HEK293 (cell line): ENCODE data around the gene CD59.

Experiments
- CTCF ChIA-PET: fragments of 350-600 bp; formaldehyde crosslinking; extraction: SDS; loops from one replicate; lab custom pipeline; 2021; ENCODE audit warnings: antibody characterized with exemption; lab: Yijun Ruan, JAX
- POLR2A ChIA-PET: fragments of 300-600 bp; formaldehyde crosslinking; extraction: SDS; loops from one replicate; lab custom pipeline; 2020; ENCODE audit warnings: antibody characterized with exemption, inconsistent platforms; lab: Yijun Ruan, JAX
- H3K27ac ChIP-seq: fragments of 200-500 bp; sonication (Bioruptor generic); 2 replicates; pipeline ENCODE4 v1.5.1; 2014; ENCODE audit warnings: low read depth, low read length, control low read depth, inconsistent platforms; ENCODE audit errors: extremely low read depth
- H3K36me3 ChIP-seq, 2 experiments: fragments of 200-500 bp in 1 of 2; sonication (Bioruptor generic) in 1 of 2; 1 replicate in 1 of 2; 2 replicates in 1 of 2; pipeline ENCODE4 v1.5.1; 2014 to 2017; ENCODE audit warnings: inconsistent platforms in 2 of 2, low read length in 2 of 2; ENCODE audit not compliant: control insufficient read depth in 2 of 2, insufficient read depth in 1 of 2
- H3K4me1 ChIP-seq: fragments of 200-500 bp; sonication (Bioruptor generic); 2 replicates; pipeline ENCODE4 v1.5.1; 2014; ENCODE audit warnings: mild to moderate bottlenecking, low read length, inconsistent platforms; ENCODE audit not compliant: control insufficient read depth, insufficient read depth
- H3K4me3 ChIP-seq: 2 replicates; pipeline ENCODE4 v1.5.1; 2011; ENCODE audit warnings: low read depth, mild to moderate bottlenecking, control low read depth, low read length, moderate library complexity
- H3K9me3 ChIP-seq: fragments of 200-500 bp; sonication (Bioruptor generic); 2 replicates; pipeline ENCODE4 v1.5.1; 2014; ENCODE audit warnings: low read depth, low read length, inconsistent platforms; ENCODE audit not compliant: control insufficient read depth, insufficient read depth
- BCL11B ChIP-seq: fragments of 450-650 bp; formaldehyde crosslinking; IDR thresholded peaks from 2 replicates; pipeline ENCODE4 v1.5.1; 2016; ENCODE audit warnings: low read depth, missing biosample characterization, missing genetic modification characterization
- GLIS1 ChIP-seq: fragments of 450-650 bp; formaldehyde crosslinking; IDR thresholded peaks from 2 replicates; pipeline ENCODE4 v1.5.1; 2016; ENCODE audit warnings: missing biosample characterization, missing genetic modification characterization
- PBX3 ChIP-seq: sonication (generic); formaldehyde crosslinking; IDR thresholded peaks from 2 replicates; pipeline ENCODE4 v1.8.1; 2022; ENCODE audit warnings: mild to moderate bottlenecking, moderate library complexity, missing genetic modification reagents
- TRIM28 ChIP-seq: IDR thresholded peaks from 2 replicates; pipeline ENCODE4 v1.6.1; 2011; ENCODE audit warnings: low read length, control low read depth, borderline replicate concordance
- ZNF155 ChIP-seq: fragments of 450-650 bp; formaldehyde crosslinking; IDR thresholded peaks from 2 replicates; pipeline ENCODE4 v1.5.1; 2016; ENCODE audit warnings: missing biosample characterization, missing genetic modification characterization
- ZNF16 ChIP-seq: fragments of 450-650 bp; formaldehyde crosslinking; IDR thresholded peaks from 2 replicates; pipeline ENCODE4 v1.5.1; 2016; ENCODE audit warnings: low read depth, missing biosample characterization, missing genetic modification characterization
- ZNF394 ChIP-seq: fragments of 450-650 bp; formaldehyde crosslinking; IDR thresholded peaks from 2 replicates; pipeline ENCODE4 v1.5.1; 2016; ENCODE audit warnings: missing biosample characterization, missing genetic modification characterization, mild to moderate bottlenecking, moderate library complexity, borderline replicate concordance
- ZNF513 ChIP-seq: fragments of 450-650 bp; IDR thresholded peaks from 2 replicates; pipeline ENCODE4 v1.5.1; 2018; ENCODE audit warnings: missing biosample characterization, missing genetic modification characterization
- ZNF530 ChIP-seq: fragments of 450-650 bp; formaldehyde crosslinking; IDR thresholded peaks from 2 replicates; pipeline ENCODE4 v1.5.1; 2016; ENCODE audit warnings: low read depth, missing biosample characterization, missing genetic modification characterization
- ZNF624 ChIP-seq: fragments of 450-650 bp; formaldehyde crosslinking; IDR thresholded peaks from 2 replicates; pipeline ENCODE4 v1.5.1; 2017; ENCODE audit warnings: missing biosample characterization, missing genetic modification characterization
- ZNF677 ChIP-seq: fragments of 450-650 bp; IDR thresholded peaks from 2 replicates; pipeline ENCODE4 v1.5.0; 2018; ENCODE audit warnings: missing biosample characterization, mild to moderate bottlenecking, missing genetic modification characterization, moderate library complexity
- ZNF747 ChIP-seq: fragments of 450-650 bp; formaldehyde crosslinking; IDR thresholded peaks from 2 replicates; pipeline ENCODE4 v1.5.1; 2016; ENCODE audit warnings: missing biosample characterization, missing genetic modification characterization
- ZNF791 ChIP-seq: fragments of 450-650 bp; formaldehyde crosslinking; IDR thresholded peaks from 2 replicates; pipeline ENCODE4 v1.5.1; 2016; ENCODE audit warnings: missing biosample characterization, missing genetic modification characterization
- ZNF843 ChIP-seq: fragments of 450-650 bp; formaldehyde crosslinking; IDR thresholded peaks from 2 replicates; pipeline ENCODE4 v1.5.1; 2016; ENCODE audit warnings: missing biosample characterization, missing genetic modification characterization
- TF ChIP-seq, protein P1 (sequence below): fragments of 450-650 bp; formaldehyde crosslinking; IDR thresholded peaks from 2 replicates; pipeline ENCODE4 v1.5.1; 2016; ENCODE audit warnings: missing biosample characterization, missing genetic modification characterization, borderline replicate concordance
- TF ChIP-seq, protein P2 (sequence below): fragments of 450-650 bp; formaldehyde crosslinking; IDR thresholded peaks from 2 replicates; pipeline ENCODE4 v1.5.1; 2017; ENCODE audit warnings: missing biosample characterization, missing genetic modification characterization

CD59 gene

GRCh38 chr11:33670250-33671011, 65.8 kb downstream of the CD59 start:
- Histone ChIP-seq H3K9me3 (no peaks in the 10 kb centered on the region), H3K27ac (no peak overlapping the region), H3K4me1 (no peaks in the 10 kb centered on the region), H3K4me3 (no peak overlapping the region), H3K36me3 (no peaks in the 10 kb centered on the region)
- CTCF ChIA-PET: interaction anchor here (0.7 to 1.2 kb wide), 3 partner anchors 15 to 381 kb away, joined by 3 to 4 read pairs (median 3); no protein-coding TSS in a partner anchor
- TF ChIP-seq ZNF791 (tag by site-specific recombination) (no peak), ZNF513 (tag by site-specific recombination) (no peak), TRIM28 (no peak), ZNF155 (no peak)
- TF ChIP-seq, protein P1, sequence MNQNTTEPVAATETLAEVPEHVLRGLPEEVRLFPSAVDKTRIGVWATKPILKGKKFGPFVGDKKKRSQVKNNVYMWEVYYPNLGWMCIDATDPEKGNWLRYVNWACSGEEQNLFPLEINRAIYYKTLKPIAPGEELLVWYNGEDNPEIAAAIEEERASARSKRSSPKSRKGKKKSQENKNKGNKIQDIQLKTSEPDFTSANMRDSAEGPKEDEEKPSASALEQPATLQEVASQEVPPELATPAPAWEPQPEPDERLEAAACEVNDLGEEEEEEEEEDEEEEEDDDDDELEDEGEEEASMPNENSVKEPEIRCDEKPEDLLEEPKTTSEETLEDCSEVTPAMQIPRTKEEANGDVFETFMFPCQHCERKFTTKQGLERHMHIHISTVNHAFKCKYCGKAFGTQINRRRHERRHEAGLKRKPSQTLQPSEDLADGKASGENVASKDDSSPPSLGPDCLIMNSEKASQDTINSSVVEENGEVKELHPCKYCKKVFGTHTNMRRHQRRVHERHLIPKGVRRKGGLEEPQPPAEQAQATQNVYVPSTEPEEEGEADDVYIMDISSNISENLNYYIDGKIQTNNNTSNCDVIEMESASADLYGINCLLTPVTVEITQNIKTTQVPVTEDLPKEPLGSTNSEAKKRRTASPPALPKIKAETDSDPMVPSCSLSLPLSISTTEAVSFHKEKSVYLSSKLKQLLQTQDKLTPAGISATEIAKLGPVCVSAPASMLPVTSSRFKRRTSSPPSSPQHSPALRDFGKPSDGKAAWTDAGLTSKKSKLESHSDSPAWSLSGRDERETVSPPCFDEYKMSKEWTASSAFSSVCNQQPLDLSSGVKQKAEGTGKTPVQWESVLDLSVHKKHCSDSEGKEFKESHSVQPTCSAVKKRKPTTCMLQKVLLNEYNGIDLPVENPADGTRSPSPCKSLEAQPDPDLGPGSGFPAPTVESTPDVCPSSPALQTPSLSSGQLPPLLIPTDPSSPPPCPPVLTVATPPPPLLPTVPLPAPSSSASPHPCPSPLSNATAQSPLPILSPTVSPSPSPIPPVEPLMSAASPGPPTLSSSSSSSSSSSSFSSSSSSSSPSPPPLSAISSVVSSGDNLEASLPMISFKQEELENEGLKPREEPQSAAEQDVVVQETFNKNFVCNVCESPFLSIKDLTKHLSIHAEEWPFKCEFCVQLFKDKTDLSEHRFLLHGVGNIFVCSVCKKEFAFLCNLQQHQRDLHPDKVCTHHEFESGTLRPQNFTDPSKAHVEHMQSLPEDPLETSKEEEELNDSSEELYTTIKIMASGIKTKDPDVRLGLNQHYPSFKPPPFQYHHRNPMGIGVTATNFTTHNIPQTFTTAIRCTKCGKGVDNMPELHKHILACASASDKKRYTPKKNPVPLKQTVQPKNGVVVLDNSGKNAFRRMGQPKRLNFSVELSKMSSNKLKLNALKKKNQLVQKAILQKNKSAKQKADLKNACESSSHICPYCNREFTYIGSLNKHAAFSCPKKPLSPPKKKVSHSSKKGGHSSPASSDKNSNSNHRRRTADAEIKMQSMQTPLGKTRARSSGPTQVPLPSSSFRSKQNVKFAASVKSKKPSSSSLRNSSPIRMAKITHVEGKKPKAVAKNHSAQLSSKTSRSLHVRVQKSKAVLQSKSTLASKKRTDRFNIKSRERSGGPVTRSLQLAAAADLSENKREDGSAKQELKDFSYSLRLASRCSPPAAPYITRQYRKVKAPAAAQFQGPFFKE (tag by site-specific recombination): no peak
- POLR2A ChIA-PET: no interaction called here

- CTCF ChIA-PET: interaction anchor here (0.7 to 1.2 kb wide), 2 partner anchors 16 to 18 kb away, joined by 3 read pairs; no protein-coding TSS in a partner anchor
These were observed 66.5 kb downstream of the CD59 start for GRCh38 chr11:33669598-33670249.

GRCh38 chr11:33668951-33669596, 67.1 kb downstream of the CD59 start:
- CTCF ChIA-PET: interaction anchor here (1.0 kb wide), 1 partner anchor 11 kb away, joined by 3 read pairs; no protein-coding TSS in a partner anchor
- H3K4me3 ChIP-seq: no peak overlapping the region
- TF ChIP-seq ZNF394 (tag by site-specific recombination) (no peak), ZNF624 (tag by site-specific recombination) (no peak), BCL11B (no peak), ZNF843 (tag by site-specific recombination) (no peak), ZNF16 (tag by site-specific recombination) (no peak), ZNF530 (tag by site-specific recombination) (no peak), GLIS1 (tag by site-specific recombination) (no peak), ZNF677 (no peak)
- TF ChIP-seq, protein P2, sequence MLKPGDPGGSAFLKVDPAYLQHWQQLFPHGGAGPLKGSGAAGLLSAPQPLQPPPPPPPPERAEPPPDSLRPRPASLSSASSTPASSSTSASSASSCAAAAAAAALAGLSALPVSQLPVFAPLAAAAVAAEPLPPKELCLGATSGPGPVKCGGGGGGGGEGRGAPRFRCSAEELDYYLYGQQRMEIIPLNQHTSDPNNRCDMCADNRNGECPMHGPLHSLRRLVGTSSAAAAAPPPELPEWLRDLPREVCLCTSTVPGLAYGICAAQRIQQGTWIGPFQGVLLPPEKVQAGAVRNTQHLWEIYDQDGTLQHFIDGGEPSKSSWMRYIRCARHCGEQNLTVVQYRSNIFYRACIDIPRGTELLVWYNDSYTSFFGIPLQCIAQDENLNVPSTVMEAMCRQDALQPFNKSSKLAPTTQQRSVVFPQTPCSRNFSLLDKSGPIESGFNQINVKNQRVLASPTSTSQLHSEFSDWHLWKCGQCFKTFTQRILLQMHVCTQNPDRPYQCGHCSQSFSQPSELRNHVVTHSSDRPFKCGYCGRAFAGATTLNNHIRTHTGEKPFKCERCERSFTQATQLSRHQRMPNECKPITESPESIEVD (tag by site-specific recombination): no peak

More at GRCh38 chr11:33669598-33670249, 66.5 kb downstream of the CD59 start:
- TF ChIP-seq PBX3 (CRISPR knock-in tag): no peak
- TF ChIP-seq ZNF747 (tag by site-specific recombination): no peak
- TF ChIP-seq, all 188 proteins: peak for 0
- Histone ChIP-seq H3K36me3 (no peaks in the 10 kb centered on the region), H3K27ac (no peak overlapping the region), H3K9me3 (no peaks in the 10 kb centered on the region), H3K4me1 (no peaks in the 10 kb centered on the region), H3K4me3 (no peak overlapping the region)
- POLR2A ChIA-PET: no interaction called here

More at GRCh38 chr11:33668951-33669596, 67.1 kb downstream of the CD59 start:
- POLR2A ChIA-PET: no interaction called here
- H3K36me3 ChIP-seq: no peaks in the 10 kb centered on the region
- H3K27ac ChIP-seq: no peak overlapping the region
- H3K9me3 ChIP-seq: no peaks in the 10 kb centered on the region
- no peaks in the 10 kb centered on the region for H3K4me1 ChIP-seq
